ENCODE data around the gene ANKRD17. TPM values are rescaled to one million over a fixed set of nuclear protein-coding genes. Genes with fewer than 3 reads are reported as not detected.
"Not testable (repeated sequence)": the region's sequence is repeated elsewhere in the genome, so short reads cannot be mapped to it uniquely, and the experiment has no call there.

The ANKRD17 gene
- polyA plus RNA-seq, 4 donors, result 56.0 to 82.0 (median 78.5) TPM

DNA sequence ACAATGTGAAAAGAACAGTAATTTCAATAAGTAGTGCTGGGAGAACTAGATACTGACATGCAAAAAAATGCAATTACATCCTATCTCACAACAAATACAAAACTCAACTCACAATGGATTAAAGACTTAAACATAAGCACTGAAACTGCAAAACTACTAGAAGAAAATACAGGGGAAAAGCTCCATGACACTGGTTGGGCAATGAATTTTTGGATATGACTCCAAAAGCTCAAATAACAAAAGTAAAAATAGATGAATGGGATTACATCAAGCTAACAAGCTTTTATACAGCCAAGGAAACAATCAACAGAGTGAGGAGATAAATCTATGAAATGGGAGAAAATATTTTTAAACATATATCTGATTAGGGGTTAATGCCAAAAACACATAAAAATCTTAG is 53.1 kb downstream of the ANKRD17 start:
- DNase-seq (ENCODE audit: low read depth in 4 of 4, low spot score in 2 of 4), result no peak

DNA sequence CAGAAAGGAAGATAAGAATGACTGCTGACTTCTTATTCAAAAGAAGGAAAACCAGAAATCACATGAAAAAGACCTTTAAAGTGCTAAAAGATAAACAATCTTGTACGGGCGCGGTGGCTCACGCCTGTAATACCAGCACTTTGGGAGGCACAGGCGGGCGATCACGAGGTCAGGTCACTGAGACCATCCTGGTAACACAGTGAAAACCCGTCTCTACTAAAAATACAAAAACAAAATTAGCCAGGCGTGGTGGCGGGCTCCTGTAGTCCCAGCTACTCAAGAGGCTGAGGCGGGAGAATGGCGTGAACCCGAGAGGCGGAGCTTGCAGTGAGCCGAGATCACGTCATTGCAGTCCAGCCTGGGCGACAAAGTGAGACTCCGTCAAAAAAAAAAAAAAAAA is 54.6 kb downstream of the ANKRD17 start:
- not testable (repeated sequence) for DNase-seq (ENCODE audit: low read depth in 4 of 4, low spot score in 2 of 4)

DNA sequence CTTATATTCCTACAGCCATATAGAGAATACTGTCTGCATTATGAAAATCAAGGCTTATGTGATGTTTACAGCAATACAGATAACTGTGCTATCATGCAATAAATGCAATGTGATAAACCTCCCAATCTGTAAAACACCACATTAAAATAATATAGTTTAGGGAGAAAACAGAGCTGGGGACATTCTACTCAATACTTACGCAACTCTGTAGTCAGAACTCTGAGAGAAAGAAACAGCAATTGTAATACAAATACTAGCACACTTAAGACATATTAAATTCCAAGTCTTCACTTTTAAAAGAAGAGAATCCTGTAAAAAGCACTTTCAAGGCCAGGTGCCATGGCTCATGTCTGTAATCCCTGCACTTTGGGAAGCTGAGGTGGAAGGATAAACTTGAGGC is 61.4 kb downstream of the ANKRD17 start:
- DNase-seq (ENCODE audit: low read depth in 4 of 4, low spot score in 2 of 4), result no peak

DNA sequence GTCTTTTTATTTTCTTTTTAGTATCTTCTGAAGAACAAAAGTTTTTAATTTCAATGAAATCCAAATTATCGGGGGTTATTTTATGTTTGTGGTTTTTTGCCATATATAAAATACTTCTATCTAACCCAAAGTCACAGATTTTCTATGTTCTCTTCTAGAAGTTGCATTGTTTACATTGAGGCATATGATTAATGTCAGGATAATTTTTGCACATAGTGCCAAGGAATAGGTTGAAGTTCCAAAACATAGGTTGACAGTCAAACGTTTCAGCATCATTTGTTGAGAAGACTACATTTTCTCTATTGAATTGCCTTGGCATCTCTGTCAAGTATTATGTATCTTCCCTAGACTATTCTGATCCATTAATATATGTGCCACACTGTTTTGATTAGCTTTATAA is 64.5 kb downstream of the ANKRD17 start:
- DNase-seq (ENCODE audit: low read depth in 4 of 4, low spot score in 2 of 4), result no peak

DNA sequence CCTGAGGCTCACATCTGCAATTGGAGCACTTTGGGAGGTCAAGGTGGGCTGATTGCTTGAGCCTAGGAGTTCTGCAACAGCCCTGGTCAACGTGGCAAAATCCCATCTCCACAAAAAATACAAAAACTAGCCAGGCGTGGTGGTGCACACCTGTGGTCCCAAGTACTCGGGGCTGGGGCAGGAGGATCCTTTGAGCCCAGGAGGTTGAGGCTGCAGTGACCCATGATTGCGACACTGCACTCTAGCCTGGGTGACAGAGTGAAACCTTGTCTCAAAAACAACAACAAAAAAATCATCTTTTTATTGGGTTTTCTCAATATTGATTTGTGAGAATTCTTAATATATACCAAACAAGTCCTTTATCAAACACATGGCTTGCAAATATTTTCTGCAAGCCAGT is 64.9 kb downstream of the ANKRD17 start:
- DNase-seq (ENCODE audit: low read depth in 4 of 4, low spot score in 2 of 4), result no peak

DNA sequence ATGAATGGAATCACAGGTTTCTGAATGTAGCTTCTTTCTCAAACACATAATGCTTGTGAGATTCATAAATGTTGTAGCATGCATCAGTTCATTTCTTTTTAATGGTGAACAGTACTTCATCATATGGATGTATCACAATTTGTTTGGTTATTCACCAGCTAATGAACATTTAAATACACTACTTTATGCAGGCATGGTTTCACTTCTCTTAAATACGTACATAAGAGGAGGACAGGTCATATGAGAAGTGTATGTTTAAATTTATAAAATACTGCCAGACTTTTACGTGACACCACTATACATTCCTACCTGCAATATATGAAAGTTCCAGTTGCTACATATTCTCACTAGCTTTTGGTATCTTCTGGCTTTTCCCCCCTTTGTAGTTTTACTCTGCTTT is 65.4 kb downstream of the ANKRD17 start:
- no peak for DNase-seq (ENCODE audit: low read depth in 4 of 4, low spot score in 2 of 4)

DNA sequence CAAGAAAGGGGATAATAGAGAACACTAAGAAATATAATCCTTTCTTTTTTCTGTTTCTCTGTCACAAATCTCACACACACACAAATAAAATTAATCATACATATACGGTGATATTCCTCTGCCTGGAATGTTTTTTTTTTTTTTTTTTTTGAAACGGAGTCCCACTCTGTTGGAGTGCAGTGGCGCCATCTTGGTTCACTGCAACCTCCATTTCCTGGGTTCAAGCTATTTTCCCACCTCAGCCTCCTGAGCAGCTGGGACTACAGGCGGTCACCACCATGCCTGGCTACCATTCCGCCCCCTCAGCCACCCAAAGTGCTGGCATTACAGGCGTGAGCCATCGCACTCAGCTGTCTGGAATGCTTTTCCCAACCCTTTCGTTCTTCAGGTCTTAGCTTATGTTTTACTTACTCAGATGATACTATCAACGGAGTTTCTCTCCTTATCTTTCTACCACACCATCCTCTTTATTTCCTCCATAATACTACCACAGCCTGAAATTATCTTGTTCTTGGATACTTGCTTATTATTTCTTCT is 69.3 kb downstream of the ANKRD17 start:
- no peak for DNase-seq (ENCODE audit: low read depth in 4 of 4, low spot score in 2 of 4)

DNA sequence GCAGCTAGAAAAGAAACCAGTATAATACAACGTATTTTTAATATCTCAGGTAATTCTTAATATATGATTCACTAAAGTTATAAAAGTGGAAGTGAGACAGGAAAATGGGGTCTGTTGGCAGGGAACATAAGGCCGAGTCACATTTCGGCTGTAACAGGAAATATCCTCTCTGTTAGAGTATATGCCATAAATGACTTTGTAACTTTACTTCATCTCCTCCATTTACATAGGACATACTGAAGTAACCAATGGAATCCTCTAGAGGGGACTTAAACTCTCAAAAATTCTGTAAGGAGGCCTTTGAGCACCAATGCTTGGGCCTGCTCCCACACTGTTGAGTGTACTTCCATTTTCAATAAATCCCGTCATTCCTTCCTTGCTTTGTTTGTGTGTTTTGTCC is 71.3 kb downstream of the ANKRD17 start:
- no peak for DNase-seq (ENCODE audit: low read depth in 4 of 4, low spot score in 2 of 4)

DNA sequence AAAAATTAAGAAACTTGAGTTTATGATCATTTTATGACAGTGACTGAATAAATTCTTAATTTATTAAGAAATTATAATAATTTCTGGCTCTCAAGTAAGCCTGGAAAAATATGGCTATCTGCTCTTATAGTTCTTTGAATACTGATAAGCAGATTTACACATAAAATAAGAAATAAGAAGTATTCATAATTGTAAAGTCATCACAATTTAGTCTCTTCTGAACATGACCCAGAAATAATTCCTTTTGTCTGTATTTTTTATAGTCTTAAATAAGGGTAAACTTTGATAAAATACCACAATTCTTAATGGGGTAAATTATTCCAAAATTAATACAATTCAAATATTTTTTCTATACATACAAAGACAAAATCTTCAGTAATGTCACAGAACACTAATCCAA is 72.7 kb downstream of the ANKRD17 start:
- no peak for DNase-seq (ENCODE audit: low read depth in 4 of 4, low spot score in 2 of 4)

DNA sequence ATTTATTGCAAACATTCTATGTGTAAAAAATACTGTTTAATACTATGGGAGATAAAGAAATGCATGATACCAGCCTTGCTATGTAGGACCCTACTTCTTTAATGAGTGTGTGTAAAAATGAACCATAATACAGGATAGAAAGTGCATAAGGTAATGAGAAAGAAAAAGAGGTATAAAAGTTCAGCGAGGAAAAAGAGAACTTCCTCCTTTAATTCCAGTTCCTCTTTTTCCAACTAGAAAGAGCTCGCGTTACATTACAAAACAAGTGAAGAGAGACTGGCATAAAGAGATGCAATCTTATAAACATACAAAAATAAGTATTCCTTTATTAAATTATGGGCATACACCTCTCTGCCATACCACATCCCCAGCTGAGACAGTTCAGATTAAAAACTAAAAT is 77.4 kb downstream of the ANKRD17 start:
- no peak for DNase-seq (ENCODE audit: low read depth in 4 of 4, low spot score in 2 of 4)

DNA sequence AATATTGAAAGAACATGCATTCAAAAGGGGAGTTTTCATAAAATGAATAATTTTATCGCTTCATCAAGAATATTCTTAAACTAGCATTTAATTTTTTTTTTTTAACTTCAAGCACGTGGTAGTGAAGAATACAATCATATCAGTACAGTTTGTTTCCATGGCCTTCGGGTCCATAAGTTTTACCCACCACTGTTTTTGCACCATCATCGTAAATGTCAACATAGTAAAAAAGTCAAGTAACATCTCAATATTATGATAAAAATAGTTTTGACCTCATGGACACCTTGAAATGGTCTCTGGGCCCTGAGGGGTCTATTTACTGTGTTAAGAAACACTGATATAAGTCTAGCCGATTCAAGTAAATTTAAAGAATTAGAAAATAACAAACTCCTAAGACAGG is 80.2 kb downstream of the ANKRD17 start:
- no peak for DNase-seq (ENCODE audit: low read depth in 4 of 4, low spot score in 2 of 4)

DNA sequence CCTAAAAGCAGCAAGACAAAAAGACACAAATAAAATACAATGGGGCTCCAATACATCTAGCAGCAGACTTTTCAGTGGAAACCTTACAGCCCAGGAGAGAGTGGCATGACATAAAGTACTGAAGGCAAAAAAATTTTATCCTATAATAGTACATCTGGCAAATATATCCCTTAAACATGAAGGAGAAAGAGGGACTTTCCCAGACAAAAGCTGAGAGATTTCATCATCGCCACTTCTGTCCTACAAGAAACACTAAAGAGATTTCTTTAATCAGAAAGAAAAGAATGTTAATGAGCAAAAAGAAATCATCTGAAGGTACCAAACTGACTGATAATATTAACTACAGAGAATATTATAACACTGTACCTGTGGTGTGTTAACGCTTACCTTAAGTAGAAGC is 86.4 kb downstream of the ANKRD17 start:
- no peak for DNase-seq (ENCODE audit: low read depth in 4 of 4, low spot score in 2 of 4)

DNA sequence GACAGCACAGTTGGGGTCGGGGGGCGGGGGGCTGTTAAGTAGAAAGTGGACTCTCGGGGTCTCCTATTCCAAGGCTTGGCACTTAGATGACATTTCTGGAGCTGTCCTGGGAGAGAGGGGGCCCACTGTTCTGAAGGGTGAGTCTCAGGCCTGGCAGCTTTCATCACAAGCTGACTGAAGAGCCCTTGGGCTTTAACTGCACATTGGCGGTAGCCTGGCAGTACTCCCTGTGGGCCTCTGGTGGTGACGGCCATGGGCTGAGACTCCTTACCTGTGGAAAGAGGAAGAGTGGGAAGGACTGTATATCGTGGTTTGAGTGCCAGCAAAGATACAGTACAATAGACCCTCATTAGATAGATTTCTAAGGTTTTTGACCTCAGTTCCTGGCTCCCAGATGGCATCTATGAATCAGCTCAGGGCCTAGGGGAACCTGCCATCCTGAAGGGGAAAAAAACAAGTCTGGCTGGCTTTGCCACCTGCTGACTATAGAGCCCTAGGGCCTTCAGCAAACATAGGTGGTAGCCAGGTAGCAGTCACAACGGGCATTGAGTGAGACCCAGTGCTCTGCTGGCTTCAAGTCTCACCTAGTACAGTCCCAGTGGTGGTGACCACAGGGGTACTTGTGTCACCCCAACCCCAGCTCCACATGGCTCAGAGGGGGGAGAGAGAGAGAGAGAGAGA is 87.9 kb downstream of the ANKRD17 start:
- DNase-seq (ENCODE audit: low read depth in 4 of 4, low spot score in 2 of 4), result no peak

DNA sequence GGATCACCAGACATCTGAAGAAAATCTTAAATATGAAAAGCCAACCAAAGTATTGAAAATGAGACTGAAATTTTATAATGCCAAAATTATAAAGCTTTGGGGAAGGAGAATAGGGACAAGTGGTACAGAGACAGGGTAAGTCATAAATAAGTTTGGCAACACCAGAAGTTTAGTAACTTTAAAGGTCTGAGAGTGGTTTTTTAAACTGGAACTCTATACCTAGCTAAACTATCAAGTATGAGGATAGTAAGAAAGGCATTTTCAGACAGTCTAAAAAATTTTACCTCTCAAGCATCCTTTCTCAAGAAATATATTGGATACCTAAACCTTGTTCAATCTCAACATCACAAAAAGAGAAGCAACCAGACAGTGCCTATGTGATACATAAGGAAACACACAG is 92.4 kb downstream of the ANKRD17 start:
- no peak for DNase-seq (ENCODE audit: low read depth in 4 of 4, low spot score in 2 of 4)

DNA sequence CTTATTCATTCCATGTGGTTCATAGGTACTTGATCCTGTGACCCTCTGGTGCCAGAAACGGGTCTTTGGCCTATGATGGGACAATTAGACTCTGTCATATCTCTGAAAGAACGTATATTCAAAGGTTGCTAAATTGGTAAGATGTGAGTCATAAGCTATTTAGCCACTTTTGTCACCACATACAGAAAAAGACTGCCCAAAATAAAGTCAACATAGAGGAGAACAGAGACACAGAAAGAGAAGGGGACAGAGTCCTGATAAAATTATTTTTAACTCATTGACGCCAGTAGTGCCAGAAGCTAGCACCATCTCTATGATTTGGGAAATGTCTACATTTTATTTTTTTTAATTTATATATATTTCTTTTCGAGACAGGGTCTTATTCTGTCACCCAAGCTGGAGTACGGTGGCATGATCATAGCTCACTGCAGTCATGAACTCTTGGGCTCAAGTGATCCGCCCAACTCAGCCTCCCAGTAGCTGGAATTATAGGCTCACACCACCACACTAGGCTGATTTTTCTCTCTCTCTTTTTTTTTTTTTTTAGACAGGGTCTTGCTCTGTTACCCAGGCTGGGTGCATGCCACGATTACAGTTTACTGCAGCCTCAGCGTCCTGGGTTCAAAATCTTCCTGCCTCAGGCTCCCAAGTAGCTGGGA is 96.9 kb downstream of the ANKRD17 start:
- no peak for DNase-seq (ENCODE audit: low read depth in 4 of 4, low spot score in 2 of 4)

DNA sequence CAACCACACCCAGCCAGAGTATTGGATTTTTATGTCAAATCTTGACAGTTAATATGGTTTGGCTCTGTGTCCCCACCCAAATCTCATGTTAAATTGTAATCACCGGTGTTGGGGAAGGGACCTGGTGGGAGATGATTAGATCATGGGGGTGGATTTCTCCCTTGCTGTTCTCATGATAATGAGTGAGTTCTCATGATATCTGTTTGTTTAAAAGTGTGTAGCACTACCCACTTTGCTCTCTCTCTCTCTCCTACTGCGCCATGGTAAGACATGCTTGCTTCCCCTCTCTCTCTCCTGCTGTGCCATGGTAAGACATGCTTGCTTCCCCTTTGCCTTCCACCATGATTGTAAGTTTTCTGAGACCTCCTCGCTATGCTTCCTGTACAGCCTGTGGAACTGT is 102.2 kb downstream of the ANKRD17 start:
- no peak for DNase-seq (ENCODE audit: low read depth in 4 of 4, low spot score in 2 of 4)

DNA sequence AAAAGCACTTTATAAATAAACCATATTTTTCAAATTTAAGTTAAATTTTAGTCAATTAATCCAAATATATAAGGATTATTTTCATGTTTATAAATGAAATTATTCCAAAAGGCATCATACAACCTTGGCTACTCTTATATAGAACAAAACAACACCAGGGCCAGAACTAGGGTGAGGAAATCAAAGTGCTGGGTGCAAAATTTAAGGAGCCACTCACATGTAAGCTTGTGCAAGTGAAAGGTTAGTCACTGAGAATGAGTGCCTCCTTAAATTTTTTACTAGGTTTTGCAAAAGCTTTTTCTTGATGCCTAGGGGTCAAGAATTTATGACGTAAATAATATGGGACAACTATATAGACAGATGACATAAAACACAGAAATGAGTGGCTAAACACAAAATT is 105.7 kb downstream of the ANKRD17 start:
- no peak for DNase-seq (ENCODE audit: low read depth in 4 of 4, low spot score in 2 of 4)

DNA sequence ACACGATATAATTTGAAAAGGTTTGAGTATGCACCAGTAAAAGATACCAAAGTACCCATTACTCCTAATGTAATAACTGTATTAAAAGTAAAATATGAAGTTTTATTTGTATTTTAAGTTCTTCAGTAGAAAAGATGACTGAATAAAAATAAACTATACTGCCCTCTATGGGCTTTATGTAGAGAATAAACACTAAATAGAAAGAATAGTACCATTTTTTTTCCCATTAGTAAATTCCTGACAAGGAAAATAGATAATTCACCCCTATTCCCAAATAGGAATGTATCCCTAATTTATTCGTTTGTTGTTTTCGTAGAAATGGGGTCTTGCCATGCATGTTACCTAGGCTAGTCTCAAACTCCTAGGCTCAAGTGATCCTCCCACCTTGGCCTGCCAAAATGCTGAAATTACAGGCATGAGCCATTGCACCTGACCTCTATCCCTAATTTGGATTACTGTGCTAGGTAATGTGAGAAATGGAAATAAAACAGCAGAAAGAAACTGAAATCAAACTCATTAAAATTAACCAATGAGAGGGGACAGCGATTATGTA is 115.5 kb downstream of the ANKRD17 start:
- no peak for DNase-seq (ENCODE audit: low read depth in 4 of 4, low spot score in 2 of 4)

DNA sequence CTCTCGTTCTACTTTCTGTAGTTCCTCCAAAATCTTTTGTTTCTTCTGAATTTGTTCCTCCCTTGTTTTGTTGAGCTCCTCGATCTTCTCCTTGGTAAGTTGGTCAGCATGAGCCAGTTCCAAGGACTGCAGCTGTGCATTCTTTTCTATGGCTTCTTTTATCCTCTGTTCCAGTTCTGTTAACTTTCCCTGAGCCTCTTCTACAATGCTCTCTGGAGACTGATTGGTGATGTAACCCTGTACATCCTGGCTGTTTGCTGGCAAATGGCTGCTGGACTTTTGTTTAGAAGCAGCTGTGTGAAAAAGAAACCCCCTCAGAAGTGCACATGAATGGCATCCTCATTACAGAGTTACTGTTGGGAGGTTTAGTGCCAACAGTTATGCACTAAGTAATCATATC is 118.6 kb downstream of the ANKRD17 start:
- DNase-seq (ENCODE audit: low read depth in 4 of 4, low spot score in 2 of 4), result no peak

DNA sequence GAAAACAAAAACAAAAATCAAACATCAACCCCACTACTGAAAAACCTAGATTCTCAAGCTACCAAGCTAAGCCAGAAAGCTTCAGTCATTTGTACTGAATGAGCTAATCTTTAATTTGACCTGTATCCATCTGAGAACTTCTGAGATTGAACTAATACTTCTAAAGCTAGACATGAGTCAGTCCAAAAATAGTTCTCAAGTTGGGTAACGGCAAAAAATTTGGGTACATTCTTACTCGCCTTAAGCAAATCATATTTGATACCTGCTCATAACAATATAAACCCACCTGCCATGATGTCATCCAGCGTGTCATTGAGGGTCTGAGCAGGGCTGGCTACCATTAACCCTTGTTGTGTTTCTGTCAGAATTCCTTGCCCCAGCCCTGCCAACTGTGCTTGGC is 119.4 kb downstream of the ANKRD17 start:
- no peak for DNase-seq (ENCODE audit: low read depth in 4 of 4, low spot score in 2 of 4)

DNA sequence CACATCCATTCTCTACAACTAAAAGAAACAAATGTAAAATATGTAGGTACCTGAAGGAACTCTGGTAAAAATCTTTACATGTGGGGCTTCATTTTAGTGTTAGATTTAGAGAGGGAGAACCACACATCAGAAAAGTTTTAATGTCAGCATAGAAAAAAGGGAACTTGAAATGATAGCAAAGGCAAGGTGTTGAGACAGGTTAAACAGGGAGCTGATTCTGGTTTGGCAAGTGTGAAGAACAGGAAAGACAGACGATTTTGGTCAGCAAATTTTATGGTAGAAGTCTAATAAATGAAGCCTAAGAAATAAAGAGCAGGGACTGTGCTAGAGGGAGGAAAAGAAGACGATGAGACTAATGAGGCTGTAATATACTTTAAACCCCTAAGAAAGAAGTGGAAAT is 121.5 kb downstream of the ANKRD17 start:
- DNase-seq (ENCODE audit: low read depth in 4 of 4, low spot score in 2 of 4), result no peak

DNA sequence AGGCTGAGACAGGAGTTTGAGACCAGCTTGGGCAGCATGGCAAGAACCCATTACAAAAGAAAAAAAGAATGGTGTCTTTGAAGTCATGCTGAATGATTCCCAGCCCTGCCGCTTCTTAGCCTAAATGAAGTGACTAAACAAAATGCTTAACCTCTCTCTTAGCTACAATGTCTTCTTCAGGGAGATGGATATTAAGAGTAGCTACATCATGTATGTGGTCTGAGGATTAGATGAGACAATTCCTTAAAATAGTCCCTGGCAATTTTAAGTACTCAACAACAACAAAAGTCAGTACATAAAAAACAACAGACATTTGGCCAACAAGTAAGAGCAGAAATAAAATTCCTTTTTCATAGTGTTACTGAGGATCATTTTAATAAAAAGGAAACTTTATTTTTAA is 124.8 kb downstream of the ANKRD17 start:
- no peak for DNase-seq (ENCODE audit: low read depth in 4 of 4, low spot score in 2 of 4)

All from left renal cortex interstitium (tissue), 4 donors.